Measurements from ENCODE around the gene STARD10. TPM values are rescaled to one million over a fixed set of nuclear protein-coding genes. Genes with fewer than 3 reads are reported as not detected.

STARD10 gene
- total RNA-seq, 1 donor from 2014 or later, result 38.4 TPM

DNA sequence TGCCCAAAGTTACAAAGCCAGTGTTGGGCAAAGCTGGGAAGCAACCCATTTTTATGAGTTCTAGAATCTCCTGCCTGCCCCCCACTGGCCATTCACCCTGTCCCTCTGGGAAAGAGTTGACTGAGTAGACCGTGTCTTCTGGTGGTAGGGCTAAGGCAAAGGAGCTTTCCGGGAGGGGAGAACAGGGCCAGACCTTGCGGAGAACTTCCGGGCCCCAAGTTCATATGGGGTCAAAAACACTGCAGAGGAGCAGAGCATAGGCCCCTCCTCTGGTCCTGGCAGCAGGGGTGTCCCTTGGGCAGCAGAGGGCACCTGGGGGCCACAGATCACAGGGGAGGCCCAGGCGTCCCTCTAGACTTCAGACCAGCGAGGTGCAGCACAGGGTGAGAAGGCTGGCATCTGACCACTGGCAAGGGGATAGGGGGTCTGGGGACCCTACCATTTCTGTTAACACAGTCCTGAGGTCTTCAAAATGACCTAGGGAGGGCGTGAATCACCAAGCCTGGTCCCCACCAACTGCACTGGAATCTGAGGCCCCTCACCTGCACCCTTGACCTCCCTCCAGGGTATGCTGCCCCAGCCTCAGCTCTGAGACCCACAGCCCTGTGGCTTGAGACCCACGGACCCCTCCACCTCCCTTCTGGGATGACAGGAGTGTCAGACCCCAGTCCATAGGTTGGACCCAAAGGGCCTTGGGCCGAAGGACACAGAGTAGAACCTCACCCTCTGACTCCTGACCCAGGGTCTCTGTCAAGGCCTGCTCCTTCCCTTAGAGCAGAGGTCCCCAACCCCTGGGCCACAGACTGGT is 40.3 kb downstream of the STARD10 start:
- Histone ChIP-seq H4K20me1 (ENCODE audit: insufficient read depth, low read length) (peaks cover 25% of the 10 kb centered on the region), H3K36me3 (ENCODE audit: insufficient read depth, low read length) (no peaks in the 10 kb centered on the region), H2AFZ (ENCODE audit: low read depth, low read length) (no peak overlapping the region), H3K9me3 (ENCODE audit: insufficient read depth, low read depth, low read length) (no peaks in the 10 kb centered on the region), H3K4me1 (ENCODE audit: insufficient read depth, low read length) (peaks cover 28% of the 10 kb centered on the region), H3K9ac (ENCODE audit: low read length) (no peak overlapping the region), H3K79me2 (ENCODE audit: insufficient read depth, low read length) (peaks cover 17% of the 10 kb centered on the region), H3K4me2 (ENCODE audit: low read length) (peak overlapping the region; percentile 92), H3K4me3 (ENCODE audit: insufficient read depth, low read depth, low read length) (no peak overlapping the region), H3K27me3 (ENCODE audit: insufficient read depth, low read length) (no peaks in the 10 kb centered on the region), H3K27ac (ENCODE audit: low read depth, low read length) (no peak overlapping the region)
- Mint-ChIP-seq H3K36me3 (ENCODE audit: low read depth, unreplicated experiment) (peaks cover 28% of the 10 kb centered on the region), H3K9me3 (ENCODE audit: unreplicated experiment) (no peaks in the 10 kb centered on the region), H3K27me3 (ENCODE audit: low read depth, unreplicated experiment) (no peaks in the 10 kb centered on the region), H3K4me3 (ENCODE audit: unreplicated experiment) (peak overlapping the region; percentile 88), H3K27ac (ENCODE audit: unreplicated experiment) (no peak overlapping the region), H3K4me1 (ENCODE audit: low read depth, unreplicated experiment) (peaks cover 17% of the 10 kb centered on the region)
- no peak for DNase-seq (ENCODE audit: low read depth)
- TF ChIP-seq, protein P1, sequence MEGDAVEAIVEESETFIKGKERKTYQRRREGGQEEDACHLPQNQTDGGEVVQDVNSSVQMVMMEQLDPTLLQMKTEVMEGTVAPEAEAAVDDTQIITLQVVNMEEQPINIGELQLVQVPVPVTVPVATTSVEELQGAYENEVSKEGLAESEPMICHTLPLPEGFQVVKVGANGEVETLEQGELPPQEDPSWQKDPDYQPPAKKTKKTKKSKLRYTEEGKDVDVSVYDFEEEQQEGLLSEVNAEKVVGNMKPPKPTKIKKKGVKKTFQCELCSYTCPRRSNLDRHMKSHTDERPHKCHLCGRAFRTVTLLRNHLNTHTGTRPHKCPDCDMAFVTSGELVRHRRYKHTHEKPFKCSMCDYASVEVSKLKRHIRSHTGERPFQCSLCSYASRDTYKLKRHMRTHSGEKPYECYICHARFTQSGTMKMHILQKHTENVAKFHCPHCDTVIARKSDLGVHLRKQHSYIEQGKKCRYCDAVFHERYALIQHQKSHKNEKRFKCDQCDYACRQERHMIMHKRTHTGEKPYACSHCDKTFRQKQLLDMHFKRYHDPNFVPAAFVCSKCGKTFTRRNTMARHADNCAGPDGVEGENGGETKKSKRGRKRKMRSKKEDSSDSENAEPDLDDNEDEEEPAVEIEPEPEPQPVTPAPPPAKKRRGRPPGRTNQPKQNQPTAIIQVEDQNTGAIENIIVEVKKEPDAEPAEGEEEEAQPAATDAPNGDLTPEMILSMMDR (IDR thresholded peaks at IDR 0.05; ENCODE audit: insufficient read depth, low read depth, low read length), result no peak
- no peak for TF ChIP-seq EZH2 (IDR thresholded peaks at IDR 0.05; ENCODE audit: insufficient read depth, low read length)
- no peak for FAIRE-seq

DNA sequence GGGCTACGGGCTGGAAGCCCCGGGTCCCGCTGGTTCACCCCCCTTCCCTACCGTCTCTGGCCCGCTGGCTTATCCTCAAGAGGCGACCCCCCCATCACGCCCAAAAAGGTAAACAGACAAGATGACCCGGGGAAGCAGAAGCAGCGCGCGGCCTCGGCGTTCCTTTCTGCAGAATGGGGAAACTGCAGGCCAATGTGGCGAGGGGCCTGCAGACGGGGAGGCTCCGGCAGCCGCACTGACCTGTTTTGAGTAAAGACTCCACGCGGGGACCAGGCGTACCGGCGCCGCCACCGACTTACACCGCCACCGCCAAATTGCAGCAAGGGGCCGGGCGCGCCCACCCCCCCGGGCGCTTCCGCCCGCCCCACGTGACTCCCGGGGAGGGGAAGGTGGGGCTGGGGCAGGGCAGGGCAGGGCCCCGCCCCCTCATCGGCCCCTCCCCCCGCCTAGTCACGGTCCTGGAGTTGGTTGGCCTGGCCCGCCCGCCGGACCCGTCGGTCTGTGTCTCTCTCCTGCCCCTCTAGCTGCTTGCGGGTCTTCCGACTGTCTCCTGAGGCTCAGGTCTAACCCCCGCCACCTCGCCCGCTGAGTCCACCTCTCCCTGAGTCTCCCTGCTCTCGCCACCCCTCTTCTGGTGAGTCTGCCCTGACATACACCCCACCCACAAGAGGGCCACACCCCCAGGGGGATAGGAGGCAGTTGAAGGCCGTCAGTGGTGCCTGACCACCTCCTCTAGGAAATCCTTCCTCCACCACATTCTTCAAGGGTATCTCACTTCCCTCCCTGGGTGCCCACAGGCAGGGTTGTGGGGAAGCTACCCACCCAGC is 41.5 kb downstream of the STARD10 start, which contains the start of gene ARAP1:
Gene ARAP1, minus strand, starts transcription at position 321 of the 827 bp plus-strand sequence. CDS start 25,280 bp downstream, outside the sequence.
- Mint-ChIP-seq H3K27ac (ENCODE audit: unreplicated experiment) (peak within 1 kb of the TSS; percentile 67), H3K4me3 (ENCODE audit: unreplicated experiment) (peak within 1 kb of the TSS; percentile 88), H3K36me3 (ENCODE audit: low read depth, unreplicated experiment) (peaks cover 22% of the 10 kb centered on the region), H3K27me3 (ENCODE audit: low read depth, unreplicated experiment) (no peaks in the 10 kb centered on the region), H3K9me3 (ENCODE audit: unreplicated experiment) (no peaks in the 10 kb centered on the region), H3K4me1 (ENCODE audit: low read depth, unreplicated experiment) (peaks cover 10% of the 10 kb centered on the region)
- peaks cover 19% of the 10 kb centered on the region for H3K4me1 ChIP-seq (ENCODE audit: insufficient read depth, low read length)
- H3K4me3 ChIP-seq (ENCODE audit: insufficient read depth, low read depth, low read length), result peak within 1 kb of the TSS; percentile 65
- H2AFZ ChIP-seq (ENCODE audit: low read depth, low read length), result peak within 1 kb of the TSS; percentile 78
- H3K27ac ChIP-seq (ENCODE audit: low read depth, low read length), result peak within 1 kb of the TSS; percentile 67
- no peaks in the 10 kb centered on the region for H3K36me3 ChIP-seq (ENCODE audit: insufficient read depth, low read length)
- H3K9ac ChIP-seq (ENCODE audit: low read length), result peak within 1 kb of the TSS; percentile 77
- peaks cover 32% of the 10 kb centered on the region for H4K20me1 ChIP-seq (ENCODE audit: insufficient read depth, low read length)
- no peaks in the 10 kb centered on the region for H3K9me3 ChIP-seq (ENCODE audit: insufficient read depth, low read depth, low read length)
- FAIRE-seq, result no peak
- peak; percentile 72 for DNase-seq (ENCODE audit: low read depth)
- no peak for TF ChIP-seq EZH2 (IDR thresholded peaks at IDR 0.05; ENCODE audit: insufficient read depth, low read length)
- TF ChIP-seq, protein P1 (IDR thresholded peaks at IDR 0.05; ENCODE audit: insufficient read depth, low read depth, low read length), result no peak
- peaks cover 19% of the 10 kb centered on the region for H3K79me2 ChIP-seq (ENCODE audit: insufficient read depth, low read length)
- H3K4me2 ChIP-seq (ENCODE audit: low read length), result peak within 1 kb of the TSS; percentile 92
- H3K27me3 ChIP-seq (ENCODE audit: insufficient read depth, low read length), result no peaks in the 10 kb centered on the region

Data from astrocyte (in vitro differentiated cells and primary cell).